ENCODE data around the gene PRKAR2B.

DNA sequence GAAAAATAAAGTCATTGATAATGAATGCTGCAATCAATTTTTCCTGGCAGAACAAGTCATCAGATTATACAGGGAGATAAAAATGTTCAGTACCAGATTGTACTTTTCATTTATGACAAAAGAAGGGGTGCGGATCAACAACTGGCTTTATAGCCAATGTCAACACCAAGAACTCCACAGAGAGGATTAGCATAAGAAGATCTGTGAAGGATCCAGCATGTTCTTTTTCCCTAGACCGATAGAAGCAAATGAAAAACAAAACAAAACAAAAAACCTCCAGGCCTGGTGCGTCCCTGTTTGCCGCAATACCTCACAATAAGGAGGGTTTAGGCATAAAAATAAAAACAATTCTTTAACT lies 34.7 kb upstream of the PRKAR2B start:
- TF ChIP-seq, protein P1, sequence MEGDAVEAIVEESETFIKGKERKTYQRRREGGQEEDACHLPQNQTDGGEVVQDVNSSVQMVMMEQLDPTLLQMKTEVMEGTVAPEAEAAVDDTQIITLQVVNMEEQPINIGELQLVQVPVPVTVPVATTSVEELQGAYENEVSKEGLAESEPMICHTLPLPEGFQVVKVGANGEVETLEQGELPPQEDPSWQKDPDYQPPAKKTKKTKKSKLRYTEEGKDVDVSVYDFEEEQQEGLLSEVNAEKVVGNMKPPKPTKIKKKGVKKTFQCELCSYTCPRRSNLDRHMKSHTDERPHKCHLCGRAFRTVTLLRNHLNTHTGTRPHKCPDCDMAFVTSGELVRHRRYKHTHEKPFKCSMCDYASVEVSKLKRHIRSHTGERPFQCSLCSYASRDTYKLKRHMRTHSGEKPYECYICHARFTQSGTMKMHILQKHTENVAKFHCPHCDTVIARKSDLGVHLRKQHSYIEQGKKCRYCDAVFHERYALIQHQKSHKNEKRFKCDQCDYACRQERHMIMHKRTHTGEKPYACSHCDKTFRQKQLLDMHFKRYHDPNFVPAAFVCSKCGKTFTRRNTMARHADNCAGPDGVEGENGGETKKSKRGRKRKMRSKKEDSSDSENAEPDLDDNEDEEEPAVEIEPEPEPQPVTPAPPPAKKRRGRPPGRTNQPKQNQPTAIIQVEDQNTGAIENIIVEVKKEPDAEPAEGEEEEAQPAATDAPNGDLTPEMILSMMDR (IDR thresholded peaks at IDR 0.05), result no peak
- TF ChIP-seq POLR2A (IDR thresholded peaks at IDR 0.05), result no peak
